ENCODE data around the gene HYDIN.
A peak's percentile ranks its signal among the peaks of the same experiment; 100 is the strongest.

The HYDIN gene

DNA sequence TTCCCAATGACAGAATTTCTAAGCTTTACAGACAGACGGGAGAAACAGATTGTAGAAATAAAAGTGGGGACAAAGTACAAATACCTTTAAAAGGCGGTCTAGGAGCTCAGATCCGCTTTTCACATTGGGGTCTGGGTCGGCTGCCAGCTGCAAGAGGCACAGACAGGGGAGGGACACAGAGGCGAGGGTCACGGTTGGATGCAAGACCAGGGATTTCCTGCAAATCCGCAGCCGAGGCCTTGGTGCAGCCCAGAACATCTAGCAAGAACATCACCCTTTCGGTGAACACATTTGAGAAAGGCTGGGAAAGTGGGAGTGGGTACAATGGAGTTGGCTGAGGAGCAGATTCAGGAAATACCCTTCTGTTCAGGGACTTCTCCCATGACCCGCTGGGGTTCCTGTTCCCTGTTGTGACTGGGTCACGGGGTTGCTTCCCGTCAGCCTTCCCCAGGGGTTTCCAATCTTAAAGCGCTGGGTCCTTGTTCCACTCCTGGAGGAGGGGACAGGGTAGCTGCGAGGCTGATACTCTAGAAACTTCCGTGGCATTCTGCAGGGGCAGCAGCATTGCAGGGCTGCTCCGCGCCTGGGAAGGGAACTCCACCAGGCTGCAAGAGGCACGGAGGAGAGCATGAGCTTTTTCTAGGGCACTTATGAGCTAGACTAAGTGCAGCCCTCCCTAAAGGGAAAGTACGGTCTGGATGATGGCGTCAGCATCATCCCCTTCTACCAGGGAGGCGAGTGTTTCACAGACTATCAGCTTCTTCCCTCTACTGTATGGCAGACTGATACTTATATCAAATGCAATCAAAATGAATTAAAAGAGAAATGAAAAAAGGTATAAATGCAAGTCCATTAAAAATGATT lies 445.6 kb downstream of the HYDIN start:
- DNase-seq: no peak

DNA sequence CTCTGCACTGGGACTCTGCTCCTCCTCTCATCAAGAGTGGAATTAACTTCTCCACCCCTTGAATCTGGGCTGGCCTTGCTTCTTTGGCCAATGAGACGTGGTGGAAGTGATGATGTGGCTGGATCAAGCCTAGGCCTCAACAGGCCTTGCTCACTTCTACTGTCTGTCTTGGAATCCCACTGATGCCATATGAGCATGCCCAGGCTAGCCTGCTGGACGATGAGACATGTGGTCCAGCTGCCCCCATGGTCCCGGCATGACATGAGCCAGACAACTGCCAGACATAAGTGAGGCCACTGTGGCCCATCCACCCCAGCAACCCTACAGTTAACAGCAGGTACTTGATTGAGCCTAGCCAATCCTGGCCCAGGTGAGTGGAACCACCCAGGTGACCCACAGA lies 448.3 kb downstream of the HYDIN start:
- DNase-seq: no peak

DNA sequence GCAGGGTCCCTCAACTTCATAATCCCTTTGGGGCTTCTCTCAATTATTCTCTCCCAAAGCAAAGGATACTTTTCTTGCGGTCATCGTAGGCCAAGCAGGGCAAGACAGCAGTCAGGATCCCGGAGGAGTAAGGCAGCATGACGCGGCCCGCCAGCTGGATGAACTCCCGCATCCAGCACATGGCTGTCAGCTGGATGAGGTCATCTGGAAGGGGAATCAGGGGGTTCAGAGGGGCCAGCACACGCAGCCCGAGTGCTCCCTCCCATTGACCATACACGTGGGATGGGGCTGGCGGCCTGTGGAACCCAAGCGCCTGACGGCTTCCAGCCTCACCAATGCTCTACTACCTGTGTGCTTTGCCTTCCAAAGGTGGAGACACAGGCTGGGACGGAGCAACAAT lies 448.7 kb downstream of the HYDIN start:
- DNase-seq: no peak

DNA sequence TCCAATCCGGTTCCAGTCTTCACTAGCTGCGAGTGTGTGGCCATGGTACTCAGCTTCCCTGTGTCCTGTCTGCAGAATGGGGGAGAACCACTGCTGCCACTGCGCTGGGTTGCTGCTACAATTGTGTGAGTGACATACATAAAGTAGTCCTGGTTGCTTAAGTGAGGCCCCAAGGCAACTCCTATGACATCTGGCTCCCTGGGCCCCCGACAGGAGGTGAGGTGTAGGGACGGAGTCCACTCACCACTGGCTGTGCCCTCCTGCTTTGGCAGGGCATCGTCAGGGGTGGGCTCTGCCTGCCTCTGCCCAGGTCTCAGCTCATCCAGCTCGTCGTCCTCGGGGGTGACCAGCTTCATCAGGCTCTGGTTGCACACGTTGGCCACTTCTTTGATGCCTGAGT lies 450.0 kb downstream of the HYDIN start:
- no peak for DNase-seq

DNA sequence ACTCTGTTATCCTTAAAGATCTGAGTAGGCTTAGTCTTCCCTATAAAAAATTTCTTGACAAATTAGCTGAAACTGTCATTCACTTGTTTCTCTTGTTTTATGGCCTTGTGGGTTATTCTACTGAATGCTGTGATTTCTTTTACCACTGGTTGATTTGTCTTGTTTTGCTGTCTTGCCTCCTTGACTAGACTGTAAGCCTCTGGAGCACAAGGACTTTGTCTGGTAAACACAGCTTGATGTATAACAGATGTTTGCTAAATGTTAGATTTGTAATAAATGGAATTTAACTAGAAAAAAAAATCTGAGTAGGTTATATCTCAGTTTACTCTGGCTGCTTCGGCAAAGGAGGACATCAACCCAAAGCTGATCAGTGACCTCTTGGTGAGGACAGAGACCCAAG lies 451.2 kb downstream of the HYDIN start:
- no peak for DNase-seq

DNA sequence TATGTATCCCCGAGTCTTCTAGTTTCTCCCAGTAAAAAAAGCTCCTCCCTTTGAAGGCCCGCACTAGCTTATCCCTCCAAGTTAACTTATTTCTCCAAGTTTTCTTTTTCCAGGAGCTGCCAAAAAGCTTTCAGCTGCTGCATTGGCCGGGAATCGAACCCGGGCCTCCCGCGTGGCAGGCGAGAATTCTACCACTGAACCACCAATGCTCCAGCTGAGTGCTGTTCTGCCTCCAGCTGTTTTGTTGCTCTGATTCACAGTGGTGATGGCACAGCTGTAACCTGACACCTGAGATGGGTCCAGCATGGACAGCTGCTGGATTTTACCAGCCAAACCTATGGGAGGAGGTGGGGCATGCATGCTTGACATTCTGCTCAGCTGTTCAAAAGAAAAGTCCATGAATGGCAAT lies 451.6 kb downstream of the HYDIN start:
- no peak for DNase-seq

DNA sequence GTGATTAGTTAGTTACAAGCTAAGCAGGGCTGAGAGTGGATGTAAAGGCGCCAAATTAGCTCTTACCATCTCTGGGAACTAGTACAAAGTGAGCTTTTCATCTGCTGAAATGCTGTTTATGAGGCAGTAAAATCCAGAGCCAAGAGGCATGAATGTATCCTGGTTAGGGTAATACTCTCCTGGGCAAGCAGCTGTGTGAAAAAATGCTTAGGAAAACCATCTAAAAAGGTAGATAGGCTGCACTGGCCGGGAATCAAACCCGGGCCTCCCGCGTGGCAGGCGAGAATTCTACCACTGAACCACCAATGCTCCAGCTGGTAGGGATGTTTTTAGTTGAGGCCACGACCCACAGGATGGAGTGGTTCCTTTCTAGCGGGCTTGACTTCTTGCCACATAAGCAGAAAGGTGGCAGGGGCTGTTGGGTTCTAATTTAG lies 452.5 kb downstream of the HYDIN start:
- DNase-seq: no peak

DNA sequence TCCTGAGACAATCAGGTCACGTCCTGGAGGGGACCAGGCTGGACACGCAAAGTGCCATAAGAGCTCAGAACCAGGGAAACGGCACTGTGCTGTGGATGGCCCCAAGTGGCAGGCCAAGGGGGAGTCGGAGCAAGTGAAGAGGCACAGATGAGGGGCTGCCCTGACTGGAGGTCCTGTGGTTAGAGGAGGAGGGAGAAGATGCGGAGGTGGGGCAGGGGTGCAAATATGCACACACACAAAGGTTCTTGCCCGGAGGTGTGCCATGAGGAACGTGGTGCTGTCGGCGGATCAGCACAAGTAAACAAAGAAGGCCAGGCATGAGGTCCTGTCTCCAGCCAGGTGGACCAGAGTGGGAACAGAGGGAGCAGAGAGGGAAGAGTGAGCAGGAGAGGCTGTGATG lies 453.0 kb downstream of the HYDIN start:
- DNase-seq: no peak

DNA sequence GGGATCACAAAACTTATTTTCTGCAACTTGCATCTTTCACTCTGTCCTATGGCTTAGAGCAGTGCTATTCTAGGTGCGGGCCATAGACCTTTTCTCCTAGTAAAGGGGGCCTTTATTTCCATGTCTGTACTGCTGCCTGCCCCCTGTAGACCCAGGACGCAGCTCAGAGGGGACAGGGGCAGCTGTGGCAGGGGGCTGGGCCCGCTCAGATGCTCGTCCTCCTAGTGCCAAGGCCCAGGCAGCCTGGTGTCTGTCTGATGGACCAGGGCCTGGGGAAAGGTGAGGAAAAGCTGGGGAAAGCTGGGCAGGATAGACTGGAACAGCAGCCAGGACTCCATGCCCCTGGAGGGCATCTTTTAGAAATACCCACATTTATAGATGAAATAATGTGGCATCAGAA lies 455.1 kb downstream of the HYDIN start:
- DNase-seq: no peak

DNA sequence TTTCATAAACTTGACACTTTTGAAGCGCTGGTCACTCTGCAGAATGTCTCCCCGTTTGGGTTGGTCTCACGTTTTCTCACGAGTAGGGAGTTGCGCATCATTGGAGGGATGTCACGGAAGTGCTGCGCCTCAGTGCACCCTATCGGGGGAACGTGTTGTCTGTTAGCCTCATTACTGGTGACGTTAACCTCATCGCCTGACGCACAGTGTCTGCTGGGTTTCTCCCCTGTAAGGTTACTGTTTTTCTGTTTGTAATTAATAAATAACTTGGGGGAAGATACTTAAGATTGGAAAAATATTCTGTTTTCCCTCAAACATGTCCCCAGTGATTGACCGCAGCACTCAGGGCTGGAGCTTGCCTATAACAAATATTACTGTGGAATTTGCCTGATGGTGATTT lies 456.3 kb downstream of the HYDIN start:
- DNase-seq: no peak

DNA sequence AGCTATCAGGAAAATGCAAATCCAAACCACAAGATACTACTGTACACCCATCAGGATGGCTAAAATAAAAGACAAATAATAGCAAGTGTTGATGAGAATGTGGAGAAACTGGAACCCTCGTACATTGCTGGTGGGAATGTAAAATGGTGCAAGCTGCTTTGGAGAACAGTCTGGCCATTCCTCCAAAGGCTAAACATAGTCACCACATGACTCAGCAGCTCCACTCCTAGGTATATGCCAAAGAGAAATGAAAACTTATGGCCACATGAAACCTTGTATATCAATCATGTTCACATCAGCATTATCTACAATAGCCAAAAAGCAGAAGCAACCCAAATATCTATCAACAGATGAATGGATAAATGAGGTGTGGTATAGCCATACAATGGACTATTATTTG lies 458.0 kb downstream of the HYDIN start:
- DNase-seq: no peak

DNA sequence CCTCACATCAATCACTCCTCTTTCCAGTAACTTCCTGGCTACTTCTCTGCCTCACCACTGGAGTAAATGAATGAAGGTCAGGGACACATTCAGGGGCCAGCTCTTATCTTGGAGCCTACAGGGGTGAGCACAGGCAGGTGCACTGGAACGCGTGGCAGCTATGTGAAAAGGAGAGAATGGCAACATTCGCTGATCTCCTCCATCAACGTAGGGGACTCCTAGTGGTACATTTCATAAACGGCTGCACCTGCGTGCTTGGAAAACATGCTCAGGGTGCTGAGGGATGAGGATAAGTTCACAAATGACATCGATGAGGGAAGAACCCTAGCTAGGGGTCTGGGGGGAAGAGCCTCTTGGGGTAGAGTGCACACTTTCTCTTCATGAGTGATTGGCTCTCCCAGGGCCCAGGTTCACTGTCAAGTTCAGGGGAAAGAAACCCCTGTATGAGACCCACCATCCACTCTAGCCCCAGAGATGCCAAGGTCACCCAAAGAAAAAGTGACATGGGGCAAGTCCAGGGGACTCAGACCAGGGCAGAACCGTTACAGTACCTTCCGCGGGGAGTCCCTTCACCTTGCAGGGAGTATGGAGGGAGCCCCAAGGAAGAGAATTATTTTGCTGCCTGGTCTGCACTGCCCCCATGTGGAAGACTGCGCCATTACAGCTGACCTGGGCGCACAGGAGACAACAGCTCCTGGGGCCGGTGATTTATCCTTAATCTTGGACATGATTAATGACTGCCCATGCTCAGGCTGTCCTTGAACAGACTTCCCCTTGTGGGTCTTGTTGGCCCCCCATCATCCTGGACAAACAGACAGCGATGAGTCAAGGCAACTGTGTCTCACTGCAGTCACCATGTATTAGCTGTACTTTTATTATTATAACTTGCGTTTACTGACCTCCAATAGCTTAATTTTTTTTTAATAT lies 459.6 kb downstream of the HYDIN start:
- DNase-seq: peak; percentile 88

DNA sequence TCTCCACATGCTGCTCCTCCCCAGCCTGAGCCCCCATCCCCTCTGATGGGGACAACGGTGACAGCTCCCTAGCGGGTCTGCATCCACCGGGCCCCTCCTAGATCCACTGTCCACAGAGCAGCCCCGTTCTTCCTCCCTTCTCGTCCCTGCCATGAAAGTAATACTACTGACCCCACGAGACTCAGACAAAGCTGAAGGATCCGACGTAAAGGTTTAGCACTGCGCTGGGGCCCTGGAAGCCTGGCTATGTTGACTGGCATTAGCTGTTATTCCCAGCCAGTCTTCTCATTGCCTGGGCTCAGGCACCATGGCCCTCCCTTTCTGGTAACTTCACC lies 460.3 kb downstream of the HYDIN start:
- no peak for DNase-seq

DNA sequence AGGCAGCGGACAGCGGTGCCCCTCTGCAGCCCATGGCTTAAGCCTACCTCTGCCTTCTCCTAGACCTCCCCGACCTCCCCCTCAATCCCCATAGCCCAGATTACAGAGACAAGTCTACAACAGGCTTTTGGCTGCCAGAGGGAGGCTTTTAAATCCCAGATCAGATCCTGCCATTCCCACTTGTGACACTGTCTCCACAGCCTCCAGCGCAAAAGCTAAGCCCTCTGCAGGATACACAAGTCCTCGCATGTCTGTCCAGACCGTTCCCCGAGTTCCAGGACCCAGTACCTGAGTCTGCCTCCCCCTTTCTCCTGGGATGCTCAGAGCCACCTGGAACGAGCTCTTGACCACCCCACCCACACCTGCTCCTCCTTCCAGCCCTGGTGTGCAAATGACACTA lies 460.8 kb downstream of the HYDIN start:
- DNase-seq: no peak

DNA sequence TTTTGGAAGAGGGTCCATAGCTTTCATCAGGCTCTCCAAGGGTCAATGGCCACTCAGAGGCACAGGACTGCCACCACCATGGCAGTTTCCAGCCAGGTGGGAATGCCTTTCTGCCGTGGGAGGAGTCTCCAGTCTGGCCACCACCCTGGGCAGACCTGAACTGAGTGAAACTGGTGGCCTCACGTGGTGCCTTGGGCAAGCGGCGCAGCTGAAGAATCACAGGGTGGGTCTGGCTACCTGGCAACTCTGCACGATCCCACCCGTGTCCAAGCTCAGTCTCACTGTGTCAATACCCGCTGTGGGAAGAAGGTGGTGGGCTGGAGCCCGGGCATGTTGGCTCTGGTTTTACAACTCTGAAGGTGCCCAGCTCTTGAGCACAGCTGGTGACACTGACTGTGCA lies 461.4 kb downstream of the HYDIN start:
- DNase-seq: no peak

DNA sequence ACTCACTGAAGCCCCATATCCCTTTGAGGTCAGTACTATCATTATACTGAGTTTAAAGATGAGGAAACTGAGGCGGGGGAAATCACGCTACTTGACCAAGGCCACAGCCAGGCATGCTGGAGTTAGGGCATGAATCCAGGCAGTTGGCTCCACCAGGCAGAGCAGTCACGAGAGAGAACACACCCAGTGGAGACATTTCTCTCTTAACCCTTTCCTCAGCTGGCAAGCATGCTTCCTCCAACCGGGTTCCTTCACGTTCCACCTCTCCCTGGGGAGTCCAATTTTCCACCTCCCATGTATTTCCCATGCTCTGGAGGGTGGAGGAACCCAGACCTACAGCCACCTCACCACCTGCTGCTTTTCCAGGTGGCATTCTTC lies 462.3 kb downstream of the HYDIN start:
- no peak for DNase-seq

DNA sequence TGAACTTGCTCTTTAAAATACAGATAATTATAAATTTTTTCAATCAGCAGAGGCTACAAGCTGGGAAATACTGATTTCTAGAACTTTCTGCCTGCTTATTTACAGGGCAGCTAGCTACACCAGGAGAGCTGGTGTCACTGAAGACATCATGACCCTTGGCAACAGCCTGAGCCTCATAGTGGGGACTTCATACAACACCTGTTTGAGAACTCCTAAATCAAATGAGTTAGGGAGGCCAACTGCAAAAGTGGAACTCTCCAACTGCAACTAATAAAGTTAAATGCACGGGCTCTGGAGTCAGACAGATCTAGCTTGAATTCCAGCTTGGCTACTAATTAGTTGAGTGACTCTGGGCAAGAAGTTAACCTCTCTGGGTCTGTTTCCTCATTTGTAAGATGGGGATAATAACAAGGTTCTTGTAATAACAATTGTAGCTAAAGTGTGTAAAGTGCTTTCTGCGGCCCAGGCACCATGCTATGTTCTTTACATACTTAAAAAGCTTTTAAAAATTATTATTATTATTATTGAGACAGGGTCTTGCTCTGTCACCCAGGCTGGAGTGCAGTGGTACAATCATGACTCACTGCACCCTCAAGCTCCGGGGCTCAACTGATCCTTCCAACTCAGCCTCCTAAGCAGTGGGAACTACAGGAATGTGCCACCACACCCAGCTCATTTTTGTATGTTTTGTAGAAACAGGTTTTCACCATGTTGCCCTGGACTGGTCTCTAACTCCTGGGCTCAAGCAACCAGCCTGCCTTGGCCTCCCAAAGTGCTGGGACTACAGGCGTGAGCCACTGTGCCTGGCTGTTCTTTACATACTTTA lies 462.9 kb downstream of the HYDIN start:
- DNase-seq: no peak

DNA sequence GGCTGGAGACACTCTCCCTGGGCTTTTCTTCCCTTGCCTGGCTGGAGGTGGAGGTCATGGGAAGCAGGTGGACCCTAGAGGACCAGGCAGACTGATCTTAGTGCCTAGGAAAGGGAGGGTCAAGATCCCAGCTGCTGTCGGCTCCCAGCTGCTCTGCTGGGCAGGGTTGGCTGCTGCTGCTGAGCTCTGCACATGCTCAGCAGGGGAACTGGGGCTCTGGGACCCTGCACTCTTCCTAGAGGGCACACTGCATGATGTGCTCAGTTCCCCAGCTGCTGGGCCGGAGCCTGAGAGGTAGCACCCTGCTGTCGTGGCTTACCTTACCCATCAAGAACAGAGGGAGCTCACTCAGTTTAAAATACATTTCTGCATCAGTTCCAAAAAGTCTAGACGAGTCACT lies 463.9 kb downstream of the HYDIN start:
- no peak for DNase-seq

DNA sequence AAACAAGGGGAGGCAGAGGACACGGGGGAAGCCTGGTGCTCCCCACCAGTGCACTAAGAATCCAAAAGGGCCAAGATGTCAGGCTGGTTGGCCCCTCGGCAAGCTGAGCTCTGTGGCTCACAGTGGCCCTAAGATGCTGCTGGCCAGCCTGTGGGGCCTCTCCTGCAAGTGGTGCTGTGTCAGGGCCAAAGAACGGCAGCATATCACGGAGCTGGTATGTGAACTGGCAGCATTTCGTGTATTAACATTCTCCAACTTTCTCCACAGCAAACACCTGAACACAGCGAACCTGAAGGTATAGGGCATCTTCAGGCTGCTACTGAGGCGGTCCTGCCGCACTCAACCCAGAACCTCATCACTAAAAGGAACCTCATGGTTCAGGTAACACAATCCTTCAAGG lies 464.3 kb downstream of the HYDIN start:
- DNase-seq: no peak

DNA sequence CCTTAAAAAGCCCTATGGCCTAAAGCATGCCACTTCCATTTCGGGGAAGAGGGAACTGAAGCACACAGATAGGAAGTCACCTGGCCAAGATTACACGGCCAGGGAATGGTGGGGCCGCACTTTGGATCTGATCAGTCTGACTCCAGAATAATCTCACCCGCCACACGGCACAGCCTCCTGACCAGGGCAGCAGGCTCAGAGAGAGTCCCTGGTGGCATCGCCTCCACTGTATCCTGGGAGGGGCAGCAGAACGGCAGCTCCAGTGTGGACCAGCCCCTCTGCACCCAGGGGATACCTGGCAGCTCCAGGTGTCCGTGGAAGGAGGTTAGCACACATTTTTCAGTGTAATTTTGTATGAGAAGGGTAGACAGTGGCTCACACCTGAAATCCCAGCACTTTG lies 465.0 kb downstream of the HYDIN start:
- DNase-seq: no peak

DNA sequence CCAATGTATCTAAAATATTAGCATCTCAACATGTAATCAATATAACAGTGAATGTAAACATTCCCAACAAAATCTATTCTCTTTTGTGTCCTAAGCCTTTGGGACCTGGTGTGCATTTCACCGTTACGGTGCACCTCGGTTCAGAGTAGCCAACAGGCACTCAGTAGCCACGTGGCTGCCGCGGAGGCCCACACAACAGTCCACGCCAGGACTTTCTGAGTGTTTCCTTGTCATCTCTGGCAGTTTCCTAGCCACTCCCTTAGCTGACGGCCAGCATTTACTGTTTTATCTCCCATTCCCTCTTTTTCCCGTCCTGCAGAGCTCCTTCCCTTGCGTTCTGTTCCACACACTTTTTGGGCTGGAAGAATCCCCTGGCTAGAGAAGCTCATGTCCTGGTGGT lies 465.9 kb downstream of the HYDIN start:
- DNase-seq: no peak

DNA sequence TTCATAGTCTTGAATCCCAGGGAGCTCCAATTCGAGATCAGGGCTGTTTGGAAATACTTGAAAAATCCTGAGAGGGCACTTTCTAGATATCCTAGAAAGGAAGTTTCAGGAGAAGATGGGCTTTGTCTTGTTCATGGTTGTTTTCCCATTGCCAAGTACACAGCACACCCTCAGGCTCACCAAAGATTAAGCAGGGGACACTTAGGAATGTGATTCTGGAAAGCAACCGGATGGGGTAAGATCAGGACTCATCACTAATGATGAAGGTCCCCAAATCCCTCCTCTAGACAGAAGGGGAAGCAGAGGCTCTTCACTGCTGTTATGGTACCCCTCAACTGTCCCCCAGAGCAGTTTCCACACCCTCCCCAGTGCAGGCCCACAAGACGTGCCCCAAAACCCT lies 470.3 kb downstream of the HYDIN start:
- no peak for DNase-seq

DNA sequence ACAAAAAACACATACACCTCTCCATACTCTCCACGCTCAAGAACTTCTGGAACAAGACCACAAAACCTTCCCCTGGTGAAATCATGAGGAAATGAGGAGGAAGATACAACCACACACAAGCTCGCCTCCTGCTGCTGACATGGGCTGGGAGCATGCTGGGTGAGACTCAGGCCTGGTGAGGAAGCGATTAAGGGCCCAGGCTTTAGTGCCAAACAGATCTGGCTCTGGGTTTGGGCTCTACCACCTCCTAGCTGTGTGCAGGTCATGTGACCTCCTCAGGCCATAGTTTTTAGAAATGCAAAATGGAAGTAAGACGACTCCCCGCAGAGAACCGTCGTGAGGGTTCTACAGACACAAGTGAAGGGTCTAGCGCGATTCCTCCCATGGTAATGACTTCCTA lies 470.9 kb downstream of the HYDIN start:
- no peak for DNase-seq
